MM.1S (cell line): ENCODE data around the gene TCF20.

ENCODE experiments used
- EZH2 ChIP-seq: fragments of 300-600 bp; sonication (generic); optimal IDR thresholded peaks from 2 replicates; pipeline ENCODE3; 2017; ENCODE audit warnings: low read depth, mild to moderate bottlenecking, antibody characterized with exemption, low read length, mixed read lengths
- EZH2phosphoT487 ChIP-seq: fragments of 300-600 bp; sonication (generic); IDR thresholded peaks from 2 replicates; pipeline ENCODE4 v1.6.1; 2018; ENCODE audit warnings: antibody characterized with exemption, low read length
- TF ChIP-seq, protein P1 (sequence below): fragments of 300-600 bp; sonication (generic); IDR thresholded peaks from 2 replicates; pipeline ENCODE4 v1.5.1; 2016; ENCODE audit warnings: antibody characterized with exemption, low read length, mixed read lengths

DNA sequence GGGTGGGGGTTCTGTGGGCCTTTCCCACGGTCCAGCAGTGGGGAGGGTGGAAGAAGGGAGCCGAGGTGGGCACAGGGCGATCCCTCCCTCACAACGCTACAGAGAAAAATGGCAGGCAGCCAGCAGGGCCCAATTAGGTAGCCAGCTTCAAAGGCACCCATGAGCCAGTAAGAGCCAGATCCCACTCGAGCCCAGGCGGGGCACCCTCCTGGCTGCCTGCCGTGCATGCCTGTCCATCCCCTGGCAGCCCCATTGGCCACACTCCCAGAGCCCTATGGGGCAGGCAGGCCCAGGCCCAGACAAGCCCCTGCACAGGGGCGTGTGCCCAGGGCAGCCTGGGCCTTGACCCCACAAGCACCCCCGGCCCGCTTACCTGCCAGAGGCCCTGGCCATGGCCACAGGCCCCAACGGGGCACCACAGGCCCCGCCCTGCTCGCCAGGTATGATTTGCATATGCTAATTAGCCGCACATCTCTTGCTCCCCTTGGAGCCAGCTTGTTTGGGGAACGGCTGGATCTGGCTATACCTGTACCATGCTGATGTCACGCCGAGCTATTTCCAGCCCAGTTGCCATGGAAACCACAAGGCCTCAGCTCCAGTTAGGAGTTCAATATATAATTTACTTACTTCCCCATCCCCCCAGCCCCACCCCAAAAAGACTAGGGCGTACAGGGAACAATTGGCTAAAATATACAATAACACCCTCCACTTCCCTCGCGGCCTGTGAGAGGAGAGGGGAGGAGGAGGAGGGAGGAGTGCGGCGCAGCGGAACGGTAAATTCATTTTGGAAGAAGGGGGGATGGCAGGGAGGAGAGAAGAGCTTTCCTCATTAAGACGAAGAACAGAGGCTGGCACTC is 47.5 kb upstream of the TCF20 start:
- TF ChIP-seq, protein P1, sequence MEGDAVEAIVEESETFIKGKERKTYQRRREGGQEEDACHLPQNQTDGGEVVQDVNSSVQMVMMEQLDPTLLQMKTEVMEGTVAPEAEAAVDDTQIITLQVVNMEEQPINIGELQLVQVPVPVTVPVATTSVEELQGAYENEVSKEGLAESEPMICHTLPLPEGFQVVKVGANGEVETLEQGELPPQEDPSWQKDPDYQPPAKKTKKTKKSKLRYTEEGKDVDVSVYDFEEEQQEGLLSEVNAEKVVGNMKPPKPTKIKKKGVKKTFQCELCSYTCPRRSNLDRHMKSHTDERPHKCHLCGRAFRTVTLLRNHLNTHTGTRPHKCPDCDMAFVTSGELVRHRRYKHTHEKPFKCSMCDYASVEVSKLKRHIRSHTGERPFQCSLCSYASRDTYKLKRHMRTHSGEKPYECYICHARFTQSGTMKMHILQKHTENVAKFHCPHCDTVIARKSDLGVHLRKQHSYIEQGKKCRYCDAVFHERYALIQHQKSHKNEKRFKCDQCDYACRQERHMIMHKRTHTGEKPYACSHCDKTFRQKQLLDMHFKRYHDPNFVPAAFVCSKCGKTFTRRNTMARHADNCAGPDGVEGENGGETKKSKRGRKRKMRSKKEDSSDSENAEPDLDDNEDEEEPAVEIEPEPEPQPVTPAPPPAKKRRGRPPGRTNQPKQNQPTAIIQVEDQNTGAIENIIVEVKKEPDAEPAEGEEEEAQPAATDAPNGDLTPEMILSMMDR: no peak
- no peak for TF ChIP-seq EZH2phosphoT487
- no peak for TF ChIP-seq EZH2
